NCI-H2107 treated with DMSO at 0.1 percent for 48 hours (cell line): ENCODE measurements around the gene UIMC1.
A peak's percentile ranks its signal among the peaks of the same experiment; 100 is the strongest.

Source experiments
- DNase-seq: peaks from one replicate; lab custom pipeline; 2025; ENCODE audit not compliant: unreplicated experiment; lab: John Stamatoyannopoulos, UW

UIMC1 gene

DNA sequence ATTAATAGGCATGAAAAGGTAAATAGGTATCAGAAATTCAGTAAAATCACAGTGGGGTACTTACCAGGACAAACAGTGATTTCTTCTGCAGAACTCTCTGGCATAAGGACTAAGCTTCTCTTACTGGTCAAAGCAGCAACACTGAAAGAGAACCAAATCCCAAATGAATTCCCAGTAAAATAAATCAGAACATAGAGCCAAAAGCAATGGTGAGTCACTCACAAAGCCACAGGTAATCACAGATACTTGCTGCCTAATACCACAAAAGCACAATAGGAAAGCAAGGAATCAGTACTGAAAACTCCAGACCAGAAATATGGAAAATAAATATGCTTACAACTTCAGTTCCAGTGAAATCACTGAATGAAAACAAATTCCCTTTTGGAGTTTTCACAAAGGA lies 50.7 kb downstream of the UIMC1 start:
- no peak for DNase-seq

DNA sequence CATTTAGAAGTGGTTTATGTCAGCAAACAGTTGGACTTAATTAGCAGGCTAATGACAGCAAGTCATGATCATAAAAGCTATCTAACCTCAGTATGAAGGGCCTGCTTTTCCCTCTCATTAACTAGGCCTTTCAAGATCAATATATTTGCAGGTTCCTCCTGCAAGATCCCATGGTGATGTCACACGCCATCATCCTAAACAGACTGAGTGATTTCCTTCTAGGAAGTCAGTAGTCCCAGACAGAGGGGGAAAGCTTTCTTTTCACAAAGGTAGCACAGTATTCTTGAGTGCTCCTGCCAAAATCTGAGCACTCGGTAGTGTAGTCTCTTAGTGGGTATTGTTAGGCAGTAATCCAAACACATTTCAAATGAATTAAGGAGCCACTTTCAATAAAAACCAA lies 52.5 kb downstream of the UIMC1 start:
- no peak for DNase-seq

GRCh38 chr5:176952531-176953193 lies 53.9 kb downstream of the UIMC1 start:
- DNase-seq: no peak

- no peak for DNase-seq
These were observed 58.1 kb downstream of the UIMC1 start for GRCh38 chr5:176948458-176948857.

- no peak for DNase-seq
These were observed 58.7 kb downstream of the UIMC1 start for GRCh38 chr5:176947847-176948246.

GRCh38 chr5:176944268-176944667 lies 62.3 kb downstream of the UIMC1 start:
- DNase-seq: no peak

- no peak for DNase-seq
These were observed 62.8 kb downstream of the UIMC1 start for GRCh38 chr5:176943816-176944215.

GRCh38 chr5:176941951-176942350 lies 64.6 kb downstream of the UIMC1 start:
- no peak for DNase-seq

- no peak for DNase-seq
These were observed 68.1 kb downstream of the UIMC1 start for GRCh38 chr5:176938472-176938871.

DNA sequence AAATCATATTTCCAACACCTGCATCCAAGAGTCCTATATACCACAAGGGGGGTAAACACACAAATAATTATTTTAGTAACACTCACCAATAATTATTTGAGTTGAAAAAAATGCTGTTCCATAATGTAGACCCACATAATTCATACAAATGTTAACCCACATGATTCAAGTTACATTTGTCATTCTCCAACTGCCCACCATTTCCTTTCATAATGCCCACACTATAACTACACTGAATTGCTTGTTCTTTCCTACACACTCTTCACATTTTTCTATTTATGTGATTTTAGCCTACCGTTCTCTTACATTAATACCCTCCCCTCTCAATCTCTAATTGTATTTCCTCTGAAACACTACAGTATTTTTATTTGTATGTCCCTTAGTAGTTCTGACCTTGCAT lies 71.6 kb downstream of the UIMC1 start:
- no peak for DNase-seq

- no peak for DNase-seq
These were observed 72.2 kb downstream of the UIMC1 start for GRCh38 chr5:176934309-176934930.

GRCh38 chr5:176929654-176930053 lies 76.9 kb downstream of the UIMC1 start:
- no peak for DNase-seq

DNA sequence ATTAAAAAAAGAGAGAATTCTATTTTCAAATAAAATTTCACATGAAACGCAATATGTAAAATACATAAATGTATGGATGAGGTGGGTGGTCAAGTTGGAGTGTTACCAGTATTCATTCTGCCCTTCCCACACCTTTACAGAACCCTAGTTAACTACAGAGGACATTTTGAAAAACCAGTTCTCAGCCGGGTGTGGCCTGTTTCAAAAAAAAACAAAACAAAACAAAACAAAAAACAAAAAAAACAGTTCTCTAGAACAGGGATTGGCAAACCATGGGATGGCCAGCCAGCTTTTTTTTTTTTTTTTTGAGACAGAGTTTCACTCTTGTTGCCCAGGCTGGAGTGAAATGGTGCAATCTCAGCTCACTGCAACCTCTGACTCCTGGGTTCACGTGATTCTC lies 79.0 kb downstream of the UIMC1 start:
- no peak for DNase-seq

DNA sequence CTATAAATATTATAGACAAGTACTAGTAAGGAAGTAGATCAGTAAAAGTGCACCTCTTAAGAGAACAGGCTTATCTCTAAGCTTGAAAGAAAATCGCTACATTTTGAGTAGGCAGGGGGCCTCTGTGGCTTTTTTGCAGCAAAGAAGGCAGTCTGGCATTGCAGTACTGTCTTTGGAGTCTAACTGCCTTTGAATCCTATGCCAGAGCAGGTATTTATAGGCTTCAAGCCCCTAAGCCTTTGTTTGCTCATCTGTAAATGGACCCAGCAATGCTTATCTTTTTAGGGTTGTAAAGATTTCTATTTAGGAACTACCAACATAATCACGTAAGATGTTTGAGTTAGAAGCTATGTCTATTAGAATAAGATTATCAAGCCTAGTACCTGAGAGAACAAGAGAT lies 83.8 kb downstream of the UIMC1 start:
- DNase-seq: no peak

GRCh38 chr5:176921714-176922113 lies 84.9 kb downstream of the UIMC1 start:
- DNase-seq: no peak

- DNase-seq: no peak
These were observed 88.0 kb downstream of the UIMC1 start for GRCh38 chr5:176918613-176919012.

DNA sequence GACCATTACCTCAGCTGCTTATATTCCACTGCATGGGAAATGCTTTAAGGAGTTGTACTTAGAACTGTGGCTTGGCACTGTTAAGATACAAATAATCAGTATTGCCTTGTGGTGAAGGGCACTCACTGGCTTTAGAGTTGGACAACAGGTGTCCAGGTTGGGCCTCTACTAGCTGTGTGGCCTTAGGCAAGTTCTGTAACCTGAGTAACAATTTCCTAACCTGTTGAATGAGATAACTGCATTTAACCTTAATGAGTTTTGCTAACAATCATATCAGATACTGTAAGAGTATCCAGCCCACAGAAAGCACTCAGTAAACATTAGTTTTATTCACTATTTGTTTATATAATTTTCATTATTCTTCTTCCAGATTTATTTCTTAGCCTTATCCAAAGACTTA lies 90.2 kb downstream of the UIMC1 start:
- peak; percentile 65 for DNase-seq

GRCh38 chr5:176915906-176916305 lies 90.7 kb downstream of the UIMC1 start:
- peak; percentile 65 for DNase-seq

GRCh38 chr5:176912115-176912514 lies 94.5 kb downstream of the UIMC1 start:
- DNase-seq: no peak

DNA sequence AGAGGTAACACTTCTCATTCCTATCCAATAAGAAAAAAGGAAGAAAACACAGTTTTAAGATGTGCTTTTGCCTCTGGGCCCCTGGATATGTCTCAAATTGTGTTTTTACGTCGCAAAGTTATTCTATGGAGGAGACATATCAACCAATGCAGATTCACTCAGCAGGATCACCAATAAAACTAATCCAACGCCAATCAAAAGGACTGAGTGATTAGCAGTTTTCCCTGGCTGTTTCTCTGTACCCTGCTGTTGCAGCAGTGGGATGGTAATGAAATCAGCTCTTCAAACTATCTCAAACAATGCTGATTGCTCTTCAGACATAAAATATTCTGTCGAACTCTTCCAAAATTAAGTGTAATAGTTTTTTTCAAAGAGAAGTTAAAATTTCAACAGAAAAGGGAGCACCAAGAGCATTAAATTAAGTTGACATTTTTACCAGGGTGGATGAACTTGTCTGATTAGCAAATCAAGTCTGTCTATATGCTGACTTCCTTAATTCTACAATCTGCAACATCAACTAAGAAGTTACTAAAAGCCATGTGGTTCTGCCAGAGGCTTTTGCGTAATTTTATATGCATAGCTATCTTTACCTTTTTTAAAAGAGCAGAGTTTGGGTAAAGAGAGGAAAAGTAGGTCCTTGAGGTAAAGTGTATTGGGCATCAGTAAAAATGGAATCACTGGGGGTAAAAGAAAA lies 97.8 kb downstream of the UIMC1 start:
- DNase-seq: no peak

DNA sequence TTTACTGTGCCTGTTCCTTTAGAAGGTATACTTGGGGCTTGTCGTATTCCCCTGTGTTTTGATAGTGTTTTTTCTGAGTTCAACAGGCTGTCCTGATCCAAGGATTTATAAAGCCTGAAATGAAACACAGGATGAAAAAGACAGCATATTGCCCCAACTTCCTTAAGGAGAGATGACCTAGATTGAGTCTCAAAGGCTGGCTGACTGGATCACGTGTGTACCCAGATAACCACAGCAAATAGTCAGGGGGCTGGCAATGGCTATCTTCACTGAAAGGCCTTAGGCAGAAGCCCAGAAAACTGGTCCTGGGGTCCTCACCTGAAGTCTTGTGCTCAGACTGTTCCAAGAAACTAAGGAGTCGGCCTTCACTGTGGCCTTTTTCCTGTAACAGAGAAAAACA lies 99.8 kb downstream of the UIMC1 start:
- DNase-seq: no peak

- no peak for DNase-seq
These were observed 100.5 kb downstream of the UIMC1 start for GRCh38 chr5:176906126-176906525.
